GM23248 (cell line): Measurements from ENCODE around the gene TACR2. TPM values are rescaled to one million over a fixed set of nuclear protein-coding genes. Genes with fewer than 3 reads are reported as not detected.

Experiments
- DNase-seq: peaks from one replicate; pipeline ENCODE4 v3.0.0-alpha.2; 2015
- H2AFZ ChIP-seq: fragments of 200-600 bp; sonication (generic); 2 replicates; pipeline ENCODE4 v1.6.1; 2016; ENCODE audit warnings: antibody characterized with exemption
- H3F3A ChIP-seq: fragments of 200-600 bp; sonication (generic); 2 replicates; pipeline ENCODE4 v1.6.1; 2016; ENCODE audit warnings: mild to moderate bottlenecking, antibody characterized with exemption, mixed run types; ENCODE audit not compliant: insufficient read depth
- H3K27ac ChIP-seq: fragments of 200-600 bp; sonication (generic); 2 replicates; pipeline ENCODE4 v1.5.1; 2016; ENCODE audit warnings: mild to moderate bottlenecking
- H3K27me3 ChIP-seq: fragments of 200-600 bp; sonication (generic); replicated peaks from 2 replicates; pipeline ENCODE4 v1.6.1; 2016; ENCODE audit warnings: mild to moderate bottlenecking; ENCODE audit not compliant: insufficient read depth
- H3K36me3 ChIP-seq: fragments of 200-600 bp; sonication (generic); 2 replicates; pipeline ENCODE4 v1.6.1; 2016; ENCODE audit warnings: low read depth, mild to moderate bottlenecking
- H3K4me1 ChIP-seq: fragments of 200-600 bp; sonication (generic); 2 replicates; pipeline ENCODE4 v1.6.1; 2016; ENCODE audit warnings: mild to moderate bottlenecking; ENCODE audit not compliant: insufficient read depth
- H3K4me2 ChIP-seq: fragments of 200-600 bp; sonication (generic); one replicate; pipeline ENCODE4 v1.6.1; 2016; ENCODE audit warnings: mild to moderate bottlenecking; ENCODE audit not compliant: unreplicated experiment
- H3K4me3 ChIP-seq: fragments of 200-600 bp; sonication (generic); 2 replicates; pipeline ENCODE4 v1.5.1; 2016; ENCODE audit warnings: mild to moderate bottlenecking
- H3K79me2 ChIP-seq: fragments of 200-600 bp; sonication (generic); 2 replicates; pipeline ENCODE4 v1.6.1; 2016; ENCODE audit warnings: mild to moderate bottlenecking; ENCODE audit not compliant: insufficient read depth
- H3K9ac ChIP-seq: fragments of 200-600 bp; sonication (generic); 2 replicates; pipeline ENCODE4 v1.6.1; 2016; ENCODE audit warnings: mild to moderate bottlenecking
- H3K9me2 ChIP-seq: fragments of 200-600 bp; sonication (generic); 2 replicates; pipeline ENCODE4 v1.6.1; 2016; ENCODE audit warnings: mixed run types, mild to moderate bottlenecking, moderate library complexity; ENCODE audit not compliant: insufficient read depth
- H3K9me3 ChIP-seq: fragments of 200-600 bp; sonication (generic); one replicate; pipeline ENCODE4 v1.6.1; 2017; ENCODE audit warnings: low read depth
- H4K20me1 ChIP-seq: fragments of 200-600 bp; sonication (generic); 2 replicates; pipeline ENCODE4 v1.6.0; 2016; ENCODE audit not compliant: insufficient read depth
- EZH2 ChIP-seq: fragments of 200-600 bp; sonication (generic); IDR thresholded peaks from 2 replicates; pipeline ENCODE4 v1.6.1; 2018; ENCODE audit warnings: antibody characterized with exemption, mild to moderate bottlenecking; ENCODE audit not compliant: insufficient read depth, poor library complexity, severe bottlenecking
- EZH2phosphoT487 ChIP-seq: fragments of 200-600 bp; sonication (generic); IDR thresholded peaks from 2 replicates; pipeline ENCODE4 v1.6.1; 2018; ENCODE audit warnings: antibody characterized with exemption, moderate library complexity, mild to moderate bottlenecking, low read depth; ENCODE audit not compliant: insufficient read depth
- WGBS, 2 experiments: methylation state at CpG; one replicate each; pipeline ENCODE4 v1.1.6; 2015 to 2017; ENCODE audit warnings: low lambda C conversion rate in 2 of 2, low coverage in 1 of 2; ENCODE audit errors: missing lambda C conversion rate in 2 of 2; 5-methylcytosine and 5-hydroxymethylcytosine counted together
- in situ Hi-C: fragments of 300-500 bp; cut with MboI; formaldehyde crosslinking; loops from 2 replicates; pipeline ENCODE4 v1.15.0; 2020
- polyA plus RNA-seq: library from polyadenylated mRNA; unstranded; fragments of >200 nt; fragmentation: Nextera tagmentation; extraction: Ambion mirVana; gene quantifications from 2 replicates; pipeline ENCODE4 v1.2.1, GENCODE V29; 2016
- total RNA-seq: library from RNA; depleted of rRNA; stranded (reverse); fragments of >200 nt; shearing (Covaris generic); gene quantifications from 2 replicates; pipeline ENCODE4 v1.2.3, GENCODE V29; 2014

The TACR2 gene
- total and polyA plus RNA-seq, 2 experiments from 2014 or later: 0.24 to 0.54 TPM

DNA sequence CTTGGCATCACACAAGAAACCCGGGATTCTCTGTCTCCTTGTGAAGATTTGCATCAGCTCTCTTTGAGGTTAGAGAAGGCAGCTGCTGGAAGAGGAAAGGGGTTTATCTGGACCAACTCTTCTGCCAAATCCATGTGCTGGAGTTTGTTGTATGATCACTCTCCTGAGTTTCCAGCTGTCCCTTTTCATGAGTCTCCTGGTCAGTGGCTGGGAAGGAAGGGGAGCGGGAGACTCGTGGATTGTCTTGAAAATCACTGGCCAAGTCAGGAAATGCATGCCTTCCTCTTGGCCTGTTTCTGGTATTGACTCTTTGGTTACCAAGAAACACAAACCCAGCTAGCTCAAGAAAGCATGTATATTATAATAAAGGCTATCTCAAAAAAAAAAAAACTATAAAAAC, 38.8 kb downstream of the TACR2 start:
- Histone ChIP-seq H3F3A (peaks cover 17% of the 10 kb centered on the region), H3K27me3 (no peaks in the 10 kb centered on the region), H3K36me3 (peaks cover 31% of the 10 kb centered on the region), H2AFZ (no peak overlapping the region), H3K4me3 (no peak overlapping the region), H3K9me3 (no peaks in the 10 kb centered on the region), H3K79me2 (peaks cover 48% of the 10 kb centered on the region), H4K20me1 (no peaks in the 10 kb centered on the region), H3K9me2 (no peaks in the 10 kb centered on the region), H3K4me1 (peaks cover 18% of the 10 kb centered on the region), H3K4me2 (no peak overlapping the region), H3K9ac (no peak overlapping the region), H3K27ac (no peak overlapping the region)
- TF ChIP-seq EZH2: no peak
- TF ChIP-seq EZH2phosphoT487: no peak
- WGBS, 2 experiments: 69 to 76% methylated on average over 3 of the region's 3 CpGs
- in situ Hi-C loops: no loop called here
- DNase-seq: no peak

DNA sequence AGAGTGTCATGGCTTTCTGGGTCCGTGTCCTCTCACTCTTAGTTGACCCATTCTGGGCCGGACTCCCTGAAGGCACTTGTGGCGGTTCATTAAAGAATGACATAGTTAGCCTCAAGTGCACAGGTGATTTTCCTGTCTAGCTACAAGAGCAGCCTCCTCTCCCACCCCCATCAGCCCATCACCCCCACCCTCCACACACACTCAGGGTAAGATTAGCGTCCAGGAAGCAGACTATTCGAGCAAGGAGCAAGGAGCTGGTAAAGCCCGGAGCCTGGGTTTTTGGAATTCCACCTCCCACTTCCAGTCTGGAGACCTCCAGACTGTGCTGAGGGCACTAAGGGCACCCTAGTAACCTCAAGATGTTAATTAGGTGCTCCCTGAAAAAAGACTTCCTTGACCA, 39.5 kb downstream of the TACR2 start:
- Histone ChIP-seq H3K79me2 (peaks cover 50% of the 10 kb centered on the region), H3K4me2 (no peak overlapping the region)
- in situ Hi-C loops: no loop called here

DNA sequence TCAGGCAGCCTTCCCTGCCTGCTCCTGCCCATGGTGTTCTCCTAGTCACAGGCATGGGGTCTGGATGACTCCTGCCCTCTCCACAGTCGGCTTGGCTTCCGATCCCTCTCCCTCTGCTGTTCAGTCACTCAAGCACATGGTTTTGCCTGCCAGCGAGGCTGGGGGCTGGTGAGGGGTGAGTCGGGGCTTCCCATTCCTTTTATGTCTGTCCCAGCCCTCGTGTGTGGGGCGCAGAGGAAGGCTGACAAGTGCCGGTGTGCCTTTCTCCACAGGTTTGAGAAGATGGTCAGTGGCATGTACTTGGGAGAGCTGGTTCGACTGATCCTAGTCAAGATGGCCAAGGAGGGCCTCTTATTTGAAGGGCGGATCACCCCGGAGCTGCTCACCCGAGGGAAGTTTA, 40.1 kb downstream of the TACR2 start:
- no peaks in the 10 kb centered on the region for H3K9me3 ChIP-seq
- DNase-seq: no peak
- in situ Hi-C loops: no loop called here
- H2AFZ ChIP-seq: no peak overlapping the region
- H3K36me3 ChIP-seq: peaks cover 31% of the 10 kb centered on the region
- H3F3A ChIP-seq: peaks cover 19% of the 10 kb centered on the region
- no peaks in the 10 kb centered on the region for H3K9me2 ChIP-seq
- no peak overlapping the region for H3K27ac ChIP-seq
- H4K20me1 ChIP-seq: no peaks in the 10 kb centered on the region
- TF ChIP-seq EZH2phosphoT487: no peak
- TF ChIP-seq EZH2: no peak
- WGBS, 2 experiments: 95 to 99% methylated on average over 11 of the region's 11 CpGs
- H3K27me3 ChIP-seq: no peaks in the 10 kb centered on the region
- peaks cover 50% of the 10 kb centered on the region for H3K79me2 ChIP-seq
- no peak overlapping the region for H3K9ac ChIP-seq
- no peak overlapping the region for H3K4me3 ChIP-seq
- no peak overlapping the region for H3K4me2 ChIP-seq
- peaks cover 20% of the 10 kb centered on the region for H3K4me1 ChIP-seq

More for the DNA sequence above, 39.5 kb downstream of the TACR2 start:
- H3K36me3 ChIP-seq: peaks cover 31% of the 10 kb centered on the region
- no peaks in the 10 kb centered on the region for H3K9me3 ChIP-seq
- H3K4me1 ChIP-seq: peaks cover 20% of the 10 kb centered on the region
- H3K27ac ChIP-seq: no peak overlapping the region
- no peak for DNase-seq
- no peak overlapping the region for H3K4me3 ChIP-seq
- H3F3A ChIP-seq: peaks cover 19% of the 10 kb centered on the region
- H3K9me2 ChIP-seq: no peaks in the 10 kb centered on the region
- 97 to 98% methylated on average over 6 of the region's 6 CpGs for WGBS, 2 experiments
- no peak for TF ChIP-seq EZH2phosphoT487
- no peak for TF ChIP-seq EZH2
- H3K27me3 ChIP-seq: no peaks in the 10 kb centered on the region
- no peak overlapping the region for H2AFZ ChIP-seq
- no peaks in the 10 kb centered on the region for H4K20me1 ChIP-seq
- no peak overlapping the region for H3K9ac ChIP-seq

DNA sequence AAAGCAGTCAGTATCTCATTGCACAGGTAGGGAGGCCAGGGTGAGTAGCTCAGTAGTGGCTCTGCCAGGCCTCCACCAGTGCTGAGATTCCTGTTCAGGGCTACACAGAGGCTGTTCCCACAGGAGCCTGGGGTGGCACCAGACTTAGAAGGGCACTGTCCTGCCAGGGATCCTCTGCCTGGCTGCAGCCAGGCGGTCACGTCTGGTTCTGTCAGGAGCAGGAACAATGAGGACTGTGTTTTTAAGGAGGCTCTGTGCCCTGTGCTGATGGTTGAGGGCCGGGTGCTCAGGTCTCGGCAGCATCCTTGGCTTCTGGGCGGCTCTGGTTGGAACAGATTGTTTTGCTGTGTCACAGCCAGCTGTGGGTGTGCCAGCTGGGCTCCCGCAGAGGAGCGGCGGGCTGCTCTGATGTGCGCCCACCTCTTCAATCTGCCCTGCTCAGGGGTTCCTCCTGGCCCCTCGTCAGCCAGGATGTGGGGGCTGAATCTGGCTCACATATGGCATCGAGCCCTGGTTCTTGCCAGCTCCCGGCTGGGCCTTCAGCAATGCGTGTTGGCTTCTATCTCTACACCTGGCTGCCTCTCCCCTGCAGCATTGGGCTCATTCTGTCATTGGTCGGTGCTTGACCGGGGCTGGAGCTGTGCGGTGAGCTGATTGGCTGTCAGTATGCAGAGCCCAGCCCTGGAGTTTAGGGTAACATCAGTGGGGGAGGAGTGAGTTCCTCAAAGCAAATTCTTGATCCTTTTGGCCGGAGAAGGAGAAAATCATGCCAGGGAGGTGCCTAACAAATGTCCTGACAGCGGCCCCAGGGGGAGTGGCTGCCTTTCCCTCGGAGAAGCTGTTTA, 41.2 kb downstream of the TACR2 start:
- H3K4me3 ChIP-seq: no peak overlapping the region
- in situ Hi-C loops: no loop called here
- 30 to 33% methylated on average over 15 to 19 of the region's 19 CpGs for WGBS, 2 experiments
- no peak overlapping the region for H2AFZ ChIP-seq
- no peak overlapping the region for H3K4me2 ChIP-seq
- H3K36me3 ChIP-seq: peaks cover 31% of the 10 kb centered on the region
- H3K4me1 ChIP-seq: peaks cover 20% of the 10 kb centered on the region
- peaks cover 22% of the 10 kb centered on the region for H3F3A ChIP-seq
- H3K27me3 ChIP-seq: no peaks in the 10 kb centered on the region
- H3K27ac ChIP-seq: no peak overlapping the region
- no peak for TF ChIP-seq EZH2
- no peak for TF ChIP-seq EZH2phosphoT487
- H3K9ac ChIP-seq: 0 out of 2 replicates have a peak overlapping the region, but pooled peaks have one; percentile 18
- H4K20me1 ChIP-seq: no peaks in the 10 kb centered on the region
- no peaks in the 10 kb centered on the region for H3K9me3 ChIP-seq
- no peaks in the 10 kb centered on the region for H3K9me2 ChIP-seq
- DNase-seq: peak; percentile 47
- H3K79me2 ChIP-seq: peaks cover 43% of the 10 kb centered on the region
